Measurements from ENCODE around the gene CDC37L1.
A peak's percentile ranks its signal among the peaks of the same experiment; 100 is the strongest.
"Not testable (repeated sequence)": the region's sequence is repeated elsewhere in the genome, so short reads cannot be mapped to it uniquely, and the experiment has no call there.

The CDC37L1 gene

GRCh38 chr9:4679268-4680172 lies at the start of gene CDC37L1:
TSS of gene CDC37L1 (plus strand) at chr9:4679569. CDS start at chr9:4679768, 199 bp downstream.
- no peaks in the 10 kb centered on the region for H3K36me3 ChIP-seq (ENCODE audit: insufficient read depth, low read length)
- no peaks in the 10 kb centered on the region for H3K9me3 ChIP-seq (ENCODE audit: low read length)
- peak within 1 kb of the TSS; percentile 79 for H2AFZ ChIP-seq (ENCODE audit: low read depth, low read length)
- no peaks in the 10 kb centered on the region for H3K27me3 ChIP-seq (ENCODE audit: insufficient read depth, low read length)
- H3K4me1 ChIP-seq (ENCODE audit: insufficient read depth, low read length), result peaks cover 25% of the 10 kb centered on the region
- H3K4me3 ChIP-seq (ENCODE audit: low read length), result peak within 1 kb of the TSS; percentile 71

DNA sequence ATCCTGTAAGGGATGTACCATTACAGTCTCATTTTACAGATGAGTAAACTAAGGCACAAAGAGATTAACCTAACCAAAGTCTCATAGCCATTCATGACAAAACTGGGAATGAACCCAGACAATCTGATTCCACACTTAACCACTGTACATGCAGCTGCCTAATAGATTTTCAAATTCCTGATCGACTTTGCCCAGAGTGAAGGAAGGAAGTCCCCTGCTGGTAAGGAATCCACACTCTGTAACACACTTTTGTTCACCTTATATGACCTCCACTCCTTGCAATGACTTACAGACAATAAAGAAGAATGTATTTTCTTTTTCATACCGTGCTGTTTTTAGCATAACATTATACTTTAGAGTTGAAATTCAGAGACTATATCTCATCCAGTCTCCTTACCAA lies 48.5 kb upstream of the CDC37L1 start:
- H3K36me3 ChIP-seq (ENCODE audit: insufficient read depth, low read length), result no peaks in the 10 kb centered on the region
- no peaks in the 10 kb centered on the region for H3K9me3 ChIP-seq (ENCODE audit: low read length)
- H2AFZ ChIP-seq (ENCODE audit: low read depth, low read length), result no peak overlapping the region
- no peaks in the 10 kb centered on the region for H3K27me3 ChIP-seq (ENCODE audit: insufficient read depth, low read length)
- no peak overlapping the region for H3K4me3 ChIP-seq (ENCODE audit: low read length)
- no peaks in the 10 kb centered on the region for H3K4me1 ChIP-seq (ENCODE audit: insufficient read depth, low read length)

- H3K9me3 ChIP-seq (ENCODE audit: low read length), result no peaks in the 10 kb centered on the region
- no peaks in the 10 kb centered on the region for H3K27me3 ChIP-seq (ENCODE audit: insufficient read depth, low read length)
- no peak overlapping the region for H2AFZ ChIP-seq (ENCODE audit: low read depth, low read length)
- H3K36me3 ChIP-seq (ENCODE audit: insufficient read depth, low read length), result no peaks in the 10 kb centered on the region
- H3K4me3 ChIP-seq (ENCODE audit: low read length), result no peak overlapping the region
- no peaks in the 10 kb centered on the region for H3K4me1 ChIP-seq (ENCODE audit: insufficient read depth, low read length)
These were observed 40.4 kb upstream of the CDC37L1 start for GRCh38 chr9:4638968-4639367.

DNA sequence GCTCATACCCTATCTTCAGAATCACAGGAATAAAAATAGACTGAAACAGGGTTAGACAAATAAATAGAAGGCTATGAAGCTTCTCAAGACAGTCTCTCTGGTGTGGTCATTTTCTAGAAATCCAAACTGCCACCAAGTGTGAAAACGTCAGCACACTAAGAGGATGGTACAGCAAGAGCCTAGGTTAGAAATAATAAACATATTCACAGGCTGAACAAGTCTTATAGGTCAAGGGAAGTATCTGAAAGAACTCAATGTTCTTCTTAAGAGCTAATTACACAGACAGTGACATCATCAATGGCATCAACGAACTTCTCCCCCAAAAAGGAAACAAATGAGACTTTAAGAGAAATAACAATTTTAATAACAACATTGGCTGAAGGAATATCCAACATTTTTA lies 39.9 kb upstream of the CDC37L1 start:
- no peaks in the 10 kb centered on the region for H3K9me3 ChIP-seq (ENCODE audit: low read length)
- no peak overlapping the region for H2AFZ ChIP-seq (ENCODE audit: low read depth, low read length)
- H3K4me3 ChIP-seq (ENCODE audit: low read length), result no peak overlapping the region
- H3K4me1 ChIP-seq (ENCODE audit: insufficient read depth, low read length), result no peaks in the 10 kb centered on the region
- no peaks in the 10 kb centered on the region for H3K27me3 ChIP-seq (ENCODE audit: insufficient read depth, low read length)
- H3K36me3 ChIP-seq (ENCODE audit: insufficient read depth, low read length), result no peaks in the 10 kb centered on the region

DNA sequence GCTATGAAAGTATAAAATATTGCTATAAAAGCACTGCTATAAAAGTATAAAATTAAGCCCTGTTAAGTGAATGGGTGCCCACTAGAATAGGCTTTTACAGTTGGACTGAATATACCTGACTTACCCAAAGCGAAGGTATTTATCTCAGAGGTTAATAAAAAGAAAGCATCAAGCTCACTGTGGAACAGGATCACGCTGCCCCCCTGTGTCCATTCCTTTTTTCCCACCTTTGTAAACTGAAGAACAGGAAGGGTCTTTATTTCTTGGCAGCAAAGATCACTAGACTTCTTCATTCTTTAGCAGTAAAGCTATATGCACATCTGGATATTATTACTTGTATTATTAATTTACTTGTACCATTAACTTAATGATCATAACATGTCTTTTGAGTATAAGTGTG lies 39.3 kb upstream of the CDC37L1 start:
- Histone ChIP-seq H3K4me3 (ENCODE audit: low read length) (no peak overlapping the region), H3K9me3 (ENCODE audit: low read length) (no peaks in the 10 kb centered on the region), H2AFZ (ENCODE audit: low read depth, low read length) (no peak overlapping the region), H3K4me1 (ENCODE audit: insufficient read depth, low read length) (no peaks in the 10 kb centered on the region), H3K27me3 (ENCODE audit: insufficient read depth, low read length) (no peaks in the 10 kb centered on the region), H3K36me3 (ENCODE audit: insufficient read depth, low read length) (no peaks in the 10 kb centered on the region)

GRCh38 chr9:4642351-4642750 lies 37.0 kb upstream of the CDC37L1 start:
- H3K36me3 ChIP-seq (ENCODE audit: insufficient read depth, low read length), result no peaks in the 10 kb centered on the region
- no peak overlapping the region for H2AFZ ChIP-seq (ENCODE audit: low read depth, low read length)
- no peaks in the 10 kb centered on the region for H3K9me3 ChIP-seq (ENCODE audit: low read length)
- H3K4me3 ChIP-seq (ENCODE audit: low read length), result no peak overlapping the region
- no peaks in the 10 kb centered on the region for H3K4me1 ChIP-seq (ENCODE audit: insufficient read depth, low read length)
- no peaks in the 10 kb centered on the region for H3K27me3 ChIP-seq (ENCODE audit: insufficient read depth, low read length)

- Histone ChIP-seq H2AFZ (ENCODE audit: low read depth, low read length) (no peak overlapping the region), H3K36me3 (ENCODE audit: insufficient read depth, low read length) (no peaks in the 10 kb centered on the region), H3K4me1 (ENCODE audit: insufficient read depth, low read length) (no peaks in the 10 kb centered on the region), H3K9me3 (ENCODE audit: low read length) (no peaks in the 10 kb centered on the region), H3K27me3 (ENCODE audit: insufficient read depth, low read length) (no peaks in the 10 kb centered on the region), H3K4me3 (ENCODE audit: low read length) (no peak overlapping the region)
These were observed 25.3 kb upstream of the CDC37L1 start for GRCh38 chr9:4654084-4654483.

DNA sequence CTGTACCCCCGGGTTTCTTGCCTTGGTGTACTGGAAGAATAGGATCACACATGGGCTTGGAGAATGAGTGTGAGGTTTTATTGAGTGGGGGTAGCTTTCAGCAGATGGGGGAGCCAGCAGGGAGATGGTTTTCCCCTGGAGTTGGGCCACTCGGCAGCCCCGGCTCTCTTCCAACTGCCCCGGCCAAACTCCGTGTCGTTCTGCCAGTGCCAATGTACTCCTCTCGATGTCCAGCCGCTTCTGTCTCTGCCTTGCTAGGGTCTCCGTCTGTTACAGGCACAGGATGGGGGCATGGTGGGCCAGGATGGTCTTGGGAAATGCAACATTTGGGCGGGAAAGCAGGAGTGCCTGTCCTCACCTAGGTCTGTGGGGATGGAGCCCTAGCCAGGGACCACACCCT lies 24.8 kb upstream of the CDC37L1 start:
- Histone ChIP-seq H3K36me3 (ENCODE audit: insufficient read depth, low read length) (no peaks in the 10 kb centered on the region), H3K4me1 (ENCODE audit: insufficient read depth, low read length) (no peaks in the 10 kb centered on the region), H2AFZ (ENCODE audit: low read depth, low read length) (no peak overlapping the region), H3K9me3 (ENCODE audit: low read length) (no peaks in the 10 kb centered on the region), H3K4me3 (ENCODE audit: low read length) (no peak overlapping the region), H3K27me3 (ENCODE audit: insufficient read depth, low read length) (no peaks in the 10 kb centered on the region)

GRCh38 chr9:4656196-4656595 lies 23.2 kb upstream of the CDC37L1 start:
- not testable (repeated sequence) for H3K27me3 ChIP-seq (ENCODE audit: insufficient read depth, low read length); H2AFZ ChIP-seq (ENCODE audit: low read depth, low read length); H3K4me1 ChIP-seq (ENCODE audit: insufficient read depth, low read length); H3K36me3 ChIP-seq (ENCODE audit: insufficient read depth, low read length); H3K4me3 ChIP-seq (ENCODE audit: low read length); H3K9me3 ChIP-seq (ENCODE audit: low read length)

DNA sequence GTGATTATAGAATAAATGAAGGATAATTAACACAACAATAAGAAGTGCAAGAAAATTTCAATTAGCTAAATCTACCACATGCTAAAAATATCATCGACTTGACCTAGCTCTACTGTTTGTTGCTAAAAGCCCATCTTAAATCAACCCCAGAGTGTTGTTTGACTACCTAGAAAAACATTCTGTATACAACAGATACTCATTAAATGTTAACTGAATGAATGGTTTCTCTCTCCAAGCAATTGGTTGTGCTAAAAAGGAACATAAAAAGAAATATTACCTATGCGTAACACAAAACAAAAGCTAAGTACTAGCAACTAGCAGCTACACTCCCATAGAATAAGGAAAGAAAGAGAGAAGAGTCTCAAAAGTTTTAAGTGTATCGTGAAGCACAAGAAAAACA lies 22.7 kb upstream of the CDC37L1 start:
- Histone ChIP-seq H3K4me3 (ENCODE audit: low read length) (no peak overlapping the region), H3K4me1 (ENCODE audit: insufficient read depth, low read length) (no peaks in the 10 kb centered on the region), H3K27me3 (ENCODE audit: insufficient read depth, low read length) (no peaks in the 10 kb centered on the region), H3K36me3 (ENCODE audit: insufficient read depth, low read length) (no peaks in the 10 kb centered on the region), H3K9me3 (ENCODE audit: low read length) (no peaks in the 10 kb centered on the region), H2AFZ (ENCODE audit: low read depth, low read length) (no peak overlapping the region)

DNA sequence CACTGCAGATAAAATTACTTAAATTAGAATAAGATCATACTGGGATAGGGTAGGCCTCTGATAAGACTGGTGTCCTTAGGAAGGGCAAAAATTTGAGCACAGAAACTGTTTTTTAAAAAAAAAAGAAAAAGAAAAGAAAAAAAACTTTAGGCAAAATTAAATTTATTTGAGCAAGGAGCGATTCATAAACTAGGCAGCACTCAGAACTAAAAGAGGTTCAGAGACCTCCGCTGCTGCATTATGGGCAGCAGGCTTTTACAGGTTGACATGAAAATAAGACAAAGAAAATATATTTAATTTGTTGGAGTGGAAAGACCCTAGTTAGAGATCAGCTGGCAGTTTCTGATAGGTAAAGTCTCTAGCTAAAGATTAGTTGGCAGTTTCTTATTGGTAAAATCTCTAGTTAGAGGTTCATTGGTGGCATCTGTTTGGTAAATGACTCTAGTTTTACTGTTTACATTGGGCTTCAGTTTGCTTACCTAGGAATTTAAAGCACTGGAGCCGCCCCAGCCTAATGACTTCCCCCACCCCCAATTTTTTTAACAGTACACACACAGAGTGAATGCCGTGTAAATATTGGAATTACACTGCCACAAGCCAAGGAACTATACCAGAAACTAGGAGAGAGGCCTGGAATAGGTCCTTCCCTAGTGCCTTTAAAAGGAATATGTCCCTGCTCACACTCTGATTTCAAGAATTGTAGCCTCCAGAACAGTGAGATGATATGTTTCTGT lies 21.8 kb upstream of the CDC37L1 start:
- Histone ChIP-seq H3K4me1 (ENCODE audit: insufficient read depth, low read length) (peaks cover 4% of the 10 kb centered on the region), H3K4me3 (ENCODE audit: low read length) (no peak overlapping the region), H3K9me3 (ENCODE audit: low read length) (no peaks in the 10 kb centered on the region), H3K27me3 (ENCODE audit: insufficient read depth, low read length) (no peaks in the 10 kb centered on the region), H3K36me3 (ENCODE audit: insufficient read depth, low read length) (no peaks in the 10 kb centered on the region), H2AFZ (ENCODE audit: low read depth, low read length) (no peak overlapping the region)

GRCh38 chr9:4660665-4661064 lies 18.7 kb upstream of the CDC37L1 start:
- not testable (repeated sequence) for H3K27me3 ChIP-seq (ENCODE audit: insufficient read depth, low read length); H3K36me3 ChIP-seq (ENCODE audit: insufficient read depth, low read length); H3K9me3 ChIP-seq (ENCODE audit: low read length); H3K4me3 ChIP-seq (ENCODE audit: low read length); H2AFZ ChIP-seq (ENCODE audit: low read depth, low read length)
- H3K4me1 ChIP-seq (ENCODE audit: insufficient read depth, low read length), result peaks cover 28% of the 10 kb centered on the region

- Histone ChIP-seq H3K36me3 (ENCODE audit: insufficient read depth, low read length) (no peaks in the 10 kb centered on the region), H2AFZ (ENCODE audit: low read depth, low read length) (peak overlapping the region; percentile 79), H3K4me1 (ENCODE audit: insufficient read depth, low read length) (peaks cover 28% of the 10 kb centered on the region), H3K27me3 (ENCODE audit: insufficient read depth, low read length) (no peaks in the 10 kb centered on the region), H3K4me3 (ENCODE audit: low read length) (no peak overlapping the region), H3K9me3 (ENCODE audit: low read length) (no peaks in the 10 kb centered on the region)
These were observed 18.2 kb upstream of the CDC37L1 start for GRCh38 chr9:4661165-4661564.

All from neuron (in vitro differentiated cells).